GM12864 (cell line): Measurements from ENCODE around the gene CLCN6.

ENCODE experiments used
- DNase-seq: peaks from one replicate; pipeline ENCODE4 v3.0.0-alpha.2; 2011; ENCODE audit warnings: low read depth
- H3K4me3 ChIP-seq: 2 replicates; pipeline ENCODE4 v1.5.1; 2011; ENCODE audit warnings: mild to moderate bottlenecking, low read depth, low read length, control low read depth
- CTCF ChIP-seq: IDR thresholded peaks from 2 replicates; pipeline ENCODE4 v1.5.1; 2011; ENCODE audit warnings: low read depth, mild to moderate bottlenecking, moderate library complexity, low read length, control low read depth, inconsistent platforms; ENCODE audit errors: missing control alignments

The CLCN6 gene

DNA sequence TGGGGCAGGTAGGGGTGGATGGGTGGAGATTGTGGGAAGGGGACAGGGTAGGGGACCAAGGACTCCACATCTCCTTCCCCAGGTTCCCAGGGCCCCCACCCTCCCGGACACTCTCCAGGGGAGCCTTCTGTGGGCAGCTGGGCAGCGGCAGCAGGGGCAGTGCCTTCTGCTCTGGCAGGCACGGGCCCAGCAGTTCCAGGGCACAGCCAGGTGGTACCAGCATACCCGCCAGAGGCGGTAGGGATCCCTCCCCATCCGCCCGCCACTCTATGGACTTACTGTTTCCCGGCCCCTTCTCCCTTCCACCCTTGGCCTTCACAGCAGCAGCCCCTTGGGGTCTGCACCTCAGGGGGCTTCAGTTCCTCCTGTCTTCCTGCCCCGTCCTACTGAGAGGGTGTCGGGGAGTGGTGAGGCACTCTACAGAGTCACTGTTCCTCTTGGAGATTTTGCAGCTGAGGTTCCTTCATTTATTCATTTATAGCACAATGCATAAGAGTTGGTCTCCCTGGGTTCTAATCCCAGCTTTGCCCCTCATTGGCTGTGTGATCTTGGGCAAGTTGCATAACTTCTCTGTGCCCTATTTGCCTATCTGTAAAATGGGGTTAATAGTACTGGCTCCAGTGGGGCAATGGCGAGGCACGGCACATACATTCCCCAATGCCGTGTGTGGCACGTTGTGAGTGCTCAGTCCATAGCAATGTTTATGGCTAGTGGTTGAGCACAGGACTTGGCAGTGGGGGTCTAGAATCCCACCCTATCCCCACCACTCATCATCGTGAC is 27.0 kb upstream of the CLCN6 start:
- no peak overlapping the region for H3K4me3 ChIP-seq
- no peak for TF ChIP-seq CTCF
- DNase-seq: no peak

DNA sequence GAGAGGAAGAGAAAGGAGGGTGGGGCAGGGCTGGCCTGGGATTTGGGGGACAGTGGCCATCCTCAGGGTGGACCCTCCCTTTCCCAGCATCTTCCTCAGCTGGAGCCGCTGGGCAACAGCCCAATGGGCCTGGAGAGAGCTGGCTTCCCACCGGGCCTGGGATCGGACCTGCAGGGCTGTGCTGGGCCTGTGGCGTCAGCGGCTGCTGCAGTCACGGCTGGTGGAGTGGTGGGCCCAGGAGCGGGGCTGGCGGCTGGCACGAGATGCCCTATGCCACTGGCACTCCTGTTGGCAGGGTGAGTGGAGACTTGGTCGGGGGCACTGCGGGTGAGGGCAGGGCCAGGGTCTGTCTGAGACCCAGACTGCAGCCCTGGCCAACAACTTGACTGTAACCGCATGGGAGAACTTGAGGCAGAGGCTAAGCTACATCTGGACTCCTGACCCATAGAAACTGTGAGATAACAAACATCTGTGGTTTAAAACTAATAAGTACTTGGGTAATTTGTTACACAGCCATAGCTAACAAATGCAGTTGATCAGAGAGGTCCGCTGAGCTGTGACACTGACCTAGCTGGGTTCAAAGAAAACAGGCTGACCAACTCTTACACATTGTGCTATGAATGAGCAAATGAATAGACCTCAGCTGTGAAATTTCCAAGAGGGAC is 26.1 kb upstream of the CLCN6 start:
- DNase-seq: no peak
- H3K4me3 ChIP-seq: no peak overlapping the region
- TF ChIP-seq CTCF: no peak

DNA sequence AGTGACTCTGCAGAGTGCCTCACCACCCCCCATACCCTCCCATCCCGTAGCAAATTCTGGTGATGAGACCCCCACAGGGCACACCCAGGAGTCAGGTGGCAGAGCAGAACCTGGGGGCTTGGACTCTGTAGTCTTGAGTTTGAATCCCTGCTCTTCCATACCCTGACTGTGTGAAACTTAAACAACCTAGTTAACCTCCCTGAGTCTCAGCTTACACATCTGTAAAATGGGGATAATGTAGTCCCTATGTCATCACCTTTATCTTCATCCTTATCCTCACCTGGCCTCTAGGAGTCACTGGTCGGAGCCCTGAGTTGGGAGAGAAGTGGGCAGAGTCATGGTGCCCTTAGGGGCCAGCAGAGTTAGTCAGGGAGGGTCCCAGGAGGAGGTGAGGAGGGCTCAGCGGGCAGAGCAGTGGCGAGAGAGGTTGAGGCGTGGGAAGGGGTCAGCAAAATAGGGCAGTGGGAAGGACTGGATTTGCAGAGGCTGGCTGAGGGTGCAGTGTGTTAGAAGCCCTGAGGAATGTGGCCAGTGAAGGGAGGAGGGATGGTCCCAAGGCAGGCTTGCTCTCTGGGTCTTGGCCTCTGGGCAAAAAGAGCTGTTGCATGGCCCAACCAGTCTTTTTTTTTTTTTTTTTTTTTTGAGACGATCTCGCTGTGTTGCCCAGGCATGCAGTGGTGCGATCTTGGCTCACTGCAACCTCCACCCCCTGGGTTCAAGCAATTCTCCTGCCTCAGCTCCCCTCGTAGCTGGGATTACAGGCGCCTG is 25.4 kb upstream of the CLCN6 start:
- no peak for DNase-seq
- no peak for TF ChIP-seq CTCF
- H3K4me3 ChIP-seq: no peak overlapping the region

DNA sequence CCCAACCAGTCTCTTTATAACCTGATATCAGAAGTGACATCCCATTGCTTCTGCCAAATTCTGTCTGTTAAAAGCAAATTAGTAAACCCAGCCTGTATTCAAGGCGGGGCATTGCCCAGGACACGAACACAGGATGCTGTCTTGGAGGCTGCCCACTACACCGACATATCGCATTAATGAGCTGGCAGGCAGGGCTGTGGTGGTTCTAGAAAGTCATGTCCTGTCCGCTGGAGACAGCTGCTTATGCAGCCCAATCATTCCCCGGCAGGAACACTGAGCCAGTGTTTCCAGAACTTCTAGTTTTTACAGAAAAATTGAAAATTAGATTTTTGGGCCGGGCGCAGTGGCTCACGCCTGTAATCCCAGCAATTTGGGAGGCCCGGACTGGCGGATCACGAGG is 24.7 kb upstream of the CLCN6 start:
- no peak overlapping the region for H3K4me3 ChIP-seq
- no peak for DNase-seq
- TF ChIP-seq CTCF: no peak

- no peak overlapping the region for H3K4me3 ChIP-seq
- no peak for TF ChIP-seq CTCF
- DNase-seq: no peak
Observed at GRCh38 chr1:11782127-11782708, 23.8 kb upstream of the CLCN6 start.

DNA sequence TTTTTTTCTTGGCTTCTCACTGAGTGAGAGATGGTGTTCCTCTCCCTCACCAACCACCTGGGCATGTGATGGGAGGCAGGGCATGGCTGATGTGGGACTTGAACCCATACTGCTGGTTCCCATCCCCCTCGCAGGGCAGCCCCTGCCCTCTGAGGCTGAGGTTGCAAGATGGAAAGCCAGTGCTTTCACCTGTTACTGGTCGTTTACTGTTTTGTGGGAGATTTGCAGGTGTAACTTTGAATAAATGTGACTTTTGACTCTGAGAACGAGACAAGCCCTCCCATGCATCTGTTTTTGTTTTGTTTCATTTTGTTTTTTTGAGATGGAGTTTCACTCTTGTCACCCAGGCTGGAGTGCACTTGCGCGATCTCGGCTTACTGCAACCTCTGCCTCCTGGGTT is 22.4 kb upstream of the CLCN6 start:
- H3K4me3 ChIP-seq: no peak overlapping the region
- TF ChIP-seq CTCF: no peak
- no peak for DNase-seq
